Activated CD8-positive, alpha-beta memory T cell treated with anti-CD3 and anti-CD28 coated beads for 1 hour (primary cell): ENCODE results near the gene SRSF4.
"Not testable (repeated sequence)": the region's sequence is repeated elsewhere in the genome, so short reads cannot be mapped to it uniquely, and the experiment has no call there.

ENCODE experiments used
- DNase-seq, 2 donors: peaks; one replicate each; pipeline ENCODE4 v3.0.0-alpha.2; 2020; ENCODE audit warnings: low read depth in 1 of 2; ENCODE audit errors: extremely low read depth in 1 of 2

Gene SRSF4

GRCh38 chr1:29181413-29182225, at the start of gene SRSF4:
Gene SRSF4 (minus strand): TSS chr1:29181900. CDS start chr1:29181752, 148 bp downstream.
- DNase-seq, result peak; percentile 95 to 98

- peak; percentile 87 to 93 for DNase-seq
Measured at GRCh38 chr1:29230553-29231378, 49.1 kb upstream of the SRSF4 start, which contains the start of gene MECR. Gene MECR (minus strand): TSS chr1:29230934. CDS start chr1:29230906, 28 bp downstream.

- DNase-seq, result no peak
Measured at GRCh38 chr1:29230204-29230552, 48.5 kb upstream of the SRSF4 start.

GRCh38 chr1:29227511-29227910, 45.8 kb upstream of the SRSF4 start:
- no peak for DNase-seq

- no peak for DNase-seq
Measured at GRCh38 chr1:29225361-29225760, 43.7 kb upstream of the SRSF4 start.

- DNase-seq, result no peak
Measured at GRCh38 chr1:29224356-29224837, 42.7 kb upstream of the SRSF4 start.

- no peak for DNase-seq
Measured at GRCh38 chr1:29223521-29223920, 41.8 kb upstream of the SRSF4 start.

GRCh38 chr1:29222686-29223085, 41.0 kb upstream of the SRSF4 start:
- no peak for DNase-seq

- DNase-seq, result not testable (repeated sequence)
Measured at GRCh38 chr1:29222260-29222659, 40.6 kb upstream of the SRSF4 start.

GRCh38 chr1:29221296-29221695, 39.6 kb upstream of the SRSF4 start:
- no peak for DNase-seq

- DNase-seq, result no peak
Measured at GRCh38 chr1:29218223-29218622, 36.5 kb upstream of the SRSF4 start.

- no peak for DNase-seq
Measured at GRCh38 chr1:29217633-29218032, 35.9 kb upstream of the SRSF4 start.

- DNase-seq, result no peak
Measured at GRCh38 chr1:29213055-29213454, 31.4 kb upstream of the SRSF4 start.

GRCh38 chr1:29211086-29212030, 29.7 kb upstream of the SRSF4 start:
- DNase-seq, result no peak

GRCh38 chr1:29210278-29211085, 28.8 kb upstream of the SRSF4 start:
- DNase-seq, result no peak

GRCh38 chr1:29209173-29209572, 27.5 kb upstream of the SRSF4 start:
- DNase-seq, result no peak

GRCh38 chr1:29208442-29208841, 26.7 kb upstream of the SRSF4 start:
- DNase-seq, result no peak

- peak; percentile 71 to 90 for DNase-seq
Measured at GRCh38 chr1:29202584-29203340, 21.1 kb upstream of the SRSF4 start.

GRCh38 chr1:29202053-29202452, 20.4 kb upstream of the SRSF4 start:
- no peak for DNase-seq
